SKM-1 (cell line): Measurements from ENCODE around the gene ZNF516.

Experiments
- DNase-seq: peaks from one replicate; lab custom pipeline; 2025; ENCODE audit not compliant: unreplicated experiment; lab: John Stamatoyannopoulos, UW

Gene ZNF516

GRCh38 chr18:76314496-76314895 is 180.5 kb downstream of the ZNF516 start:
- no peak for DNase-seq

DNA sequence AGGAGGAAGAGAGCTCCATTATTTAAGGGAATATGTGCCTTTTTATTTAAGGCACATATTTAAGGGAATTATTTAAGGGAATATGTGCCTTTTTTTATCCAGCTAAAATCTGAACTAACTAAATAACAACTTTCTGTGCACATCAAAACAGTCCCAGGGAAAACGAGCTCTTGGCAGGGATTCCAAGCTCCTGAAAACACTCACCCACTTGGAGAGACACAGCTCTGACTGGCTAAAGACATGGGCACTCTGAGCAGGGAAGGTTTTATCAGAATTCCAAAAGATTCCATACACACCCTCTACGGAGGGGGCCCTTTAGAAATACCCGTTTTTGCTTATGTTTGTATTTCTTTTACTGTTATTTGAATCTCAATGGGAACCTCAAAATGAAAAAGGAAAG is 181.0 kb downstream of the ZNF516 start:
- DNase-seq, result no peak
